ENCODE measurements around the gene CLSTN1.

The CLSTN1 gene

DNA sequence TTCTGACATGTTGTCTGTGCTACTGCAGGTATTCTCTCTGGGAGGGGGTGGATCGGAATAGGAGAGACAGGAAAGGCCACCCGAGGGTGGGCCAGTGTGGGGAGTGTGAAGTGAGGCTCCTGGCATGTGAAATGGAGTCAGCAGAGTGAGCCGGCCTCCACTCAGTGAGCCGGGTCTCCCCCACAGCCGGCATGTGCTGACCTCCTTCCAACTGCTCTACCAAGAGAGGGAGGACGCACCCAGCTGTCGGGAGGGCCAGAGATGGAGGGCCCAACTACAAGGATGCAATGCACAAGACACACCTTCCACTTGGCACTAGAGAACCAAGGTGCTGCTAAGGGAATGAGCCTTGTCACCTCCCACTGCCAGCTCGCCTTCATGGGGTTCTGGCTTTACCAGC lies 28.2 kb upstream of the CLSTN1 start:
- no peak for DNase-seq (ENCODE audit: extremely low read depth in 1 of 2, low read depth in 1 of 2)

- no peak for DNase-seq (ENCODE audit: extremely low read depth in 1 of 2, low read depth in 1 of 2)
Measured at GRCh38 chr1:9850442-9851162, 26.8 kb upstream of the CLSTN1 start.

DNA sequence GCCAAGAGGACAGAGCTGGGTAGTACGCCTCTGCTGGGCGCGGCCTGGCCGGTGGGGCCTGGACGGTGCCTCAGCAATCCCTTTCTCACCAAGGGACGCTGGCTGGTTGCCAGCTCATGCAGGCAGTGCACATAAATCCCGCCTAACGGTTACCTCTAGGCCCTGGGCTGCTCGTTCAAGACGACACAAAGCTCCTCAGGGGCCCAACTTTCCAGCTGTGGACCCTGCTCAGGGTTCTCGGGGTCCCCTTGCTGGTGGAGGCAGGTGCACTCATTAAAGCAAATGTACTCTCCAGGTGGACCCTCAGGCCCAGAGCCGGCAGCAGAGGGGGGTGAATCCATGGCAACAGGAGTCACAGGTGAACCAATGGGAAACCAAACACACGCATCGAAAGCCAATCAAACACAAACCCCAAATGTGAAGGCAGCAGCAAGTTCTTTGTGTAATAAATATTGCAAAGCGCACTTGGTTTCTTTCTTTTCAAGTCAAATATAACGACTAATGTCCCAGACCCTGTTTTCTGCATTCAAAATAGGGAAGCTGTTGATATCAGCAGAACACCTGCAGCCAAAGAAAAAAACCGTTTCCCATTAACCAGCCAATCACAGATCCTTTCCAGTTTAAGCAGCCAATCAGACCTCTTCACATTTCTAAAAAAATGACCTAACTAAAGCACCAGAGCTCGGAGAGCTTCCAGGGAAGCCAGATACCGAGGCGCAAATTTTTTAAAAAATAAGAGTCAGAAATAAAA lies 26.1 kb upstream of the CLSTN1 start:
- no peak for DNase-seq (ENCODE audit: extremely low read depth in 1 of 2, low read depth in 1 of 2)

- DNase-seq (ENCODE audit: extremely low read depth in 1 of 2, low read depth in 1 of 2): no peak
Measured at GRCh38 chr1:9848022-9848421, 24.3 kb upstream of the CLSTN1 start.

GRCh38 chr1:9847269-9847668 lies 23.5 kb upstream of the CLSTN1 start:
- no peak for DNase-seq (ENCODE audit: extremely low read depth in 1 of 2, low read depth in 1 of 2)

GRCh38 chr1:9846611-9847171 lies 22.9 kb upstream of the CLSTN1 start:
- DNase-seq (ENCODE audit: extremely low read depth in 1 of 2, low read depth in 1 of 2): no peak

DNA sequence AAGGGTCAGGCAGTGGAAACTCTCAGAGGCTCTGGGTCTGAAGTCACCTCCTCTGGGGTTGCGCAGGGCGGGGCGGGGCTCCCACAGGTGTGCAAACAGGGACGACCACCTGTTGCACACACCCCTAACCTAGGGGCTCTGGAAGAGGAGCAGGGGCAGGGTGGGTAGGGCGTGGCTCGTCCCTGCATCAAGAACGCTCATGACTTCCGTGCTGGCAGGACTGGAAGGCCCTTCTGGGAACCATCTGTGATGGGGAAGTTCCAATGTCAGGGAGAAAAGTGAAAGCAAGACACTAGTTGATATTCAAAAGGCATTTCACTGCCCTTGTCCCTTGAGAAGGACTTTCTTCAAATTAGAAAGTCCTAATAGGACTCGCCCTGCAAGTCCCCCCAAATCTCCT lies 22.1 kb upstream of the CLSTN1 start:
- DNase-seq (ENCODE audit: extremely low read depth in 1 of 2, low read depth in 1 of 2): no peak

- no peak for DNase-seq (ENCODE audit: extremely low read depth in 1 of 2, low read depth in 1 of 2)
Measured at GRCh38 chr1:9844756-9845155, 21.0 kb upstream of the CLSTN1 start.

- no peak for DNase-seq (ENCODE audit: extremely low read depth in 1 of 2, low read depth in 1 of 2)
Measured at GRCh38 chr1:9844106-9844505, 20.3 kb upstream of the CLSTN1 start.

DNA sequence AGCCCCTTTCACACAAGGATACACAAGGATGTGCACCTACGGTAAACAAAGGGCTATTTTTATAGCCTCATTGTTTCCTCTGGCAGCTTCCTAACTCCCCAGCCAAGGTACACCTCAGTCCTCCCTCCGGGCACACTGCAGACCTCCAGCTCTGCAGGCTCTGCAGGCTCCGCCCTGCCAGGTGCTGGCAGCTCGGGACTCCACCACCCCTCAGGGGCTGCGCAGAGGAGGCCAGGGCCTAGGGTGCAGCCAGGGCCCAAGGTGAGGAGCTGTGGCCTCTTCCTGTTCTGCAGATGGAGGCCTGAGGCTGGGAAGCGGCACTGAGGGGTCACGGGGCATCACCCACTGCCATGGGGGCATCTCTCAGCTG lies 19.8 kb upstream of the CLSTN1 start:
- DNase-seq (ENCODE audit: extremely low read depth in 1 of 2, low read depth in 1 of 2): no peak

- DNase-seq (ENCODE audit: extremely low read depth in 1 of 2, low read depth in 1 of 2): no peak
Measured at GRCh38 chr1:9842781-9843575, 19.2 kb upstream of the CLSTN1 start.

DNA sequence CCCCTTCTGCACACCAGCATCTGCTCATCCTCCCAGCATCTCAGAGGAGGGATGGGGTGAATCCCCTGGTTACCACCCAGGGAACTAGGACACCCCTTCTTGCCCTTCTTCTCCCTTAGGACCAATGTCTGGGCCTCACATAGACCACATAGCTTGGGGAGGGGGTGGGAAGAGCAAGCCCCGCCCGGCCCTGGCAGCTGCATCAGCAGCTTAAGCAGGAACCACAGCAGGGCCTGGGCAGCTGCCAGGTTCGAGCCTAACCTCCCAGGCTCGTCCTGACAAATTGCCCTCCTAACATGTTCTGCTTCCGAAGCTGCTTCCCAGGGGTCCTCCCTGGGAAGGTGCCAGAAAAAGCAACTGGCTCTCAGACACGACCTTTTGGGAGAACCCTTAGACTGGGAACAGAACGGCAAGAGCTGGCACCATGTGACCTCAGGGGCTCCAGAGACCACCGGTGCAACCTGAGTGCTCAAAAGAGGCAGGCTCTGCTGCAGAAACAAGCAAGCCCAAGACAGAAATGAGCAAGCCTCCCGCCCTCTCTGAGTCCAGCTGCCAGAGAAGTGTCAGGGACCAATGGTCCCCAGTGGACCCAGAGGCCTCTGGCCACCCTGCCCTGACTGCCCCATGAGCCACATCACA lies 18.4 kb upstream of the CLSTN1 start:
- DNase-seq (ENCODE audit: extremely low read depth in 1 of 2, low read depth in 1 of 2): no peak

DNA sequence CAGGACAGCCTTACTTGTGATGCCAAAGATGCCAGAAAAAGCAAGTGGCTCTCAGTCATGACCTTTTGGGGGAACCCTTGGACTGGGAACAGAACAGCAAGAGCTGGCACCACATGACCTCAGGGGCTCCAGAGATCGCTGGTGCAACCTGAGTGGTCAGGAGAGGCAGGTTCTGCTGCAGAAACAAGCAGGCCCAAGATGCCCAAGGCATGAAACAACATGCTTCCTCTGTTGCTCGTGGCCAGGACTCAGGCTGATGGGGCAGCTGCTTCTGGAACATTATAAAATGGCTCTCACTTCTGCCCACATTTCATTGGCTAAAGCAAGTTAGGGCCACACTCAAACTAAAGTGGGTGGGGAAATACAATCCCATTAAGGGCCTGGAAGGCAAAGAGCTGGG lies 17.7 kb upstream of the CLSTN1 start:
- DNase-seq (ENCODE audit: extremely low read depth in 1 of 2, low read depth in 1 of 2): no peak

- no peak for DNase-seq (ENCODE audit: extremely low read depth in 1 of 2, low read depth in 1 of 2)
Measured at GRCh38 chr1:9840176-9840575, 16.4 kb upstream of the CLSTN1 start.

- no peak for DNase-seq (ENCODE audit: extremely low read depth in 1 of 2, low read depth in 1 of 2)
Measured at GRCh38 chr1:9838946-9839345, 15.2 kb upstream of the CLSTN1 start.

DNA sequence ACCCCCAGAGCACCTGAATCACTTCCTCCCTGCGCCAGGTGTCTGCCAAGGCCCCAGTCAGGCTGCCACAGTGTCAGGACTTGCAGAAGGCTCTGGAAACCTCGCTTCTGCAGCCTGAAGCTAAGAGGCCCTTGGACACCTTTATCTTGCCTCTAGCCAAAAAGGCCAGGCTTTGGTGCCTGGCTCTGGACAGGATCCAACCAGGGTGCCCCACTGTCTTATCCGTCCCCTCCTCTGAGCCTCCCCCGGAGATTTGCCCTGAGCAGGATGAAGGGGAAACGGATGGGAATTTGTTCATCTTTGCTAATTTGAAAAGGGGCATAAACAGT lies 12.8 kb upstream of the CLSTN1 start:
- DNase-seq (ENCODE audit: extremely low read depth in 1 of 2, low read depth in 1 of 2): no peak

DNA sequence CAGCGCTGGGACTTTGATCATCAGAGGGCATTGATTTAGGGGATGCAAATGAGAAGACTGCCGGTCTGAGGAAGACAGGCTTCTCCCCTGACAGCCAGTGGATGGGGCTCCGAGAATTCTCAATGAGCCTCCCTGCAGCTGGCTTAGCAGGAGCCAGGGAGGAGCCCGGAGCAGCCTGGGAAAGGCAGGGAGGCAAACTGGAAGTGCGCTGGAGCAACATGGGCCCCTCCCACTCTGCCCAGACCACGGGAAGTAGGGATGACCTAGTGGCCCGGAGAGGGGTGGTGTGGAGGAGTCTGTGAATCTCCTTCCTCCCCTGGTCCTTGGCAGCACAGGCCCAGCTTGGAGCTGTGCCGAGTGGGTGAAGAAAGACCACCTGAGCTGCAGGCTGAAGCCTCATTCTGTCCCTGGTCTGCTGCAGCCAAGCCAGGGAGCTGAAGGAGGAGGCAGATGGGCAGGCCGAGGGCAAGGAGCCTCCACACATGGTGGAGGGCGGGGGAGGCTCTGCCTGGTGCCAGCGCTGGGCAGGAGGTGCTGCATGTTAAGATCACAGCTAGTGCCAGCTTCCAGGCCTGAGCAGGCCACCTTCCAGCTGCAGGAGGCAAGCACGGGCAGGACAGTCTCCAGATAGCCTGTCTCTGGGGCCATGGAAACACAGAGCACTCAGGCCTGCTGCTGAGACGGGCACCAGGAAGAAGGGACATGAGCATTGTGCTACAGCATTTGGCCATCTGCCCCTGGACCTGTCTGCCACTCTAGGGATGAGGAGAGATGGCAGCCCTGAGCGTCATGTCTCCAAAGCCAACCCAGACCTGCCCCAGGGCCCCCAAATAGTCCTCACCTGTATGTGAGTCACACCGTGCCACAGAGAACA lies 12.2 kb upstream of the CLSTN1 start:
- no peak for DNase-seq (ENCODE audit: extremely low read depth in 1 of 2, low read depth in 1 of 2)

DNA sequence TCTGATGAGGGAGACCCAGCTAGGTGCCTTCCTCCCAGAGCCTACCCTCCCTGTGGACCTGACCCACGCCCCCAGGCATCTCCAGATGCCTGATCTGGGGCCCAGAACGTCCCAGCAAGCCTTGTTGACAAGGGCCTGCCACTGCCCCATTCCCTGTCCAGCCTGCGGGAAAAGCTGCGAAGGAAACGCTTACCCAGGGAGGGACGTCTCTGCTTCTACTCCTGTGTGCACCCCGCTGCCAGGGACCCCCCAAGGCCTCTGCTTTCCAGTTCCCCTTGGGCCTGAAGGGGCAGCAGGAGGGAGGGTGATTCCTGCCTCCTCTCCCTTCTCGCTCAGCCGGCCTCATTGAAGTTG lies 11.6 kb upstream of the CLSTN1 start:
- no peak for DNase-seq (ENCODE audit: extremely low read depth in 1 of 2, low read depth in 1 of 2)

GRCh38 chr1:9833632-9834031 lies 9.9 kb upstream of the CLSTN1 start:
- DNase-seq (ENCODE audit: extremely low read depth in 1 of 2, low read depth in 1 of 2): no peak

- no peak for DNase-seq (ENCODE audit: extremely low read depth in 1 of 2, low read depth in 1 of 2)
Measured at GRCh38 chr1:9827558-9828185, 3.9 kb upstream of the CLSTN1 start.
